ENCODE measurements around the gene HCLS1. TPM values are rescaled to one million over a fixed set of nuclear protein-coding genes. Genes with fewer than 3 reads are reported as not detected.

The HCLS1 gene
- total and polyA plus RNA-seq, 9 of the 15 experiments (the other 6 are each of a cell fraction or from before 2014, with no cell fraction given), result 4.8 to 34.1 (median 22.0) TPM

DNA sequence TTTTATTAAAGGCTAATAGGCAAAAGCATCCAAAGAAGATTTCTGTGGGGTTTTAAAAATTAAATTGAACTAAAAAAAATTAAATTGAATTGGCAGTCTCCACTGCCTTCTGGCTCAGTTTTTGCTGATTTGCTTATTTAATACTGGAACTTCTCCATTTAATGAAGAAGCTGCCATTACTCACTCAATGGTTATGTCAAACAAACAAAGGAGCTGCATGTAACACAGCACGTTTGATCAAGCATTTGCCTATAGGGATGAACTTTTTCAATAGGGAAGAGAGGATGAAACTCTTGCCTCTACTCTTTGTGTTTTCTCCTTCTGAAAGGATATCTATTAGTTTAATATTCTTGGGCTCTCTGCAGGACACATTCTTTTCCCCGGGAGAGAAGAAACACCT, 4.8 kb upstream of the HCLS1 start (continued):
- no peak for TF ChIP-seq ZNF764 (CRISPR knock-in tag; IDR thresholded peaks at IDR 0.05; ENCODE audit: low read depth)

DNA sequence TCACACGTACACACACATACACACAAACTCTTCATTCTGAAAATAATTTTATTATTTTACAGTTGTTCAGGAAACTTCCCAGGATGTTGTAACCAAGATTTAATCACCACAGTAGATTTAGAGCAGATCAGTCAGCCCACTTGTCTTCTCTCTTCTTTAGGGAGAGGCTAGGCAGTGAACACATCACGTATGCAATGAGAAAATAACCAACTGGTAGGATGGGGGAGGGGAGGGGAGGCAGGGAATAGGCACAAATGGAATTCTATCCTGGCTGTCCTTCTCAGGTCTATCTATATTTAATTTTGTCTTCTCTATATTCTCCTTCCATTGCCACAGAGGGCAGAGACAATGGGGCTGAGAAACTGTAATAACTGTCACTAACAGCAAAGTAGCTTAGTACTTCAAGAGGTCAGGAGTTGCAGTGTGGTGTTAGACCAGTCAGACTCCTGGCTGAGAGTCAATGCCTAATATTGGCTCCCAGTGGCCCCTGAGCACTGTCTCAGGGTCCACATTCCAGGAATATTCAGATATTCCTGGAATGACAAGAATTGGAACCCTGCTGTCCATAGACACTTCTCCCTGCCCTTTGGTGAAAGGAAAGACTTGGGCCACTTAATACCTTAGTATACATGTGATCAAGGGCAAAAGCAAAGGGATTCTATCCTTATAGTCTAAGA, 2.6 kb upstream of the HCLS1 start:
- no peak overlapping the region for H3K27ac ChIP-seq (ENCODE audit: extremely low read depth, low read depth, low read length)
- H4K20me1 ChIP-seq (replicated peaks; ENCODE audit: control insufficient read depth, insufficient read depth, low read length), result no peaks in the 10 kb centered on the region
- intact Hi-C loops (cut with micrococcal nuclease), result no loop called here
- no peak overlapping the region for H2AFZ ChIP-seq (ENCODE audit: low read depth, low read length)
- FAIRE-seq, result no peak
- H3K4me3 ChIP-seq, result no peak overlapping the region
- H3K36me3 ChIP-seq (ENCODE audit: control insufficient read depth, insufficient read depth, low read length), result peaks cover 26% of the 10 kb centered on the region; the same call in 2 of the 3 replicates
- H3K4me2 ChIP-seq (ENCODE audit: insufficient read depth, low read length), result no peak overlapping the region
- WGBS (ENCODE audit: insufficient coverage, low coverage, missing lambda C conversion rate), result 83% methylated on average over 1 of the region's 2 CpGs
- no peaks in the 10 kb centered on the region for H3K79me2 ChIP-seq (ENCODE audit: control insufficient read depth, insufficient read depth, low read length)
- ATAC-seq, result no peak
- no peaks in the 10 kb centered on the region for H3K9me3 ChIP-seq (replicated peaks; ENCODE audit: control insufficient read depth, insufficient read depth, low read depth, low read length)
- H3K9me1 ChIP-seq (ENCODE audit: control insufficient read depth, insufficient read depth, low read length), result no peaks in the 10 kb centered on the region
- H3K9ac ChIP-seq (ENCODE audit: insufficient read depth in 1 of 2, low read depth in 2 of 2, low read length in 2 of 2), result no peak overlapping the region
- CTCF ChIA-PET (ENCODE audit: low intra/inter-chr PET ratio), result no interaction called here
- no TSS peak for BruUV-seq (replicated peaks)
- H3K27me3 ChIP-seq (ENCODE audit: control insufficient read depth in 2 of 2, insufficient read depth in 2 of 2, low read length in 2 of 2), result no peaks in the 10 kb centered on the region
- TF ChIP-seq NR2C1 (IDR thresholded peaks at IDR 0.05) (no peak), NR2C1 (tag; IDR thresholded peaks at IDR 0.05) (no peak), PHTF2 (CRISPR knock-in tag; IDR thresholded peaks at IDR 0.05) (no peak), KLF1 (tag; IDR thresholded peaks at IDR 0.05) (no peak), RBM14 (IDR thresholded peaks at IDR 0.05; ENCODE audit: borderline replicate concordance, insufficient read depth, low read depth, low read length) (no peak), ZNF212 (CRISPR knock-in tag; IDR thresholded peaks at IDR 0.05) (no peak), PTTG1 (tag; IDR thresholded peaks at IDR 0.05; ENCODE audit: low read depth) (no peak)
- TF ChIP-seq, protein P1, sequence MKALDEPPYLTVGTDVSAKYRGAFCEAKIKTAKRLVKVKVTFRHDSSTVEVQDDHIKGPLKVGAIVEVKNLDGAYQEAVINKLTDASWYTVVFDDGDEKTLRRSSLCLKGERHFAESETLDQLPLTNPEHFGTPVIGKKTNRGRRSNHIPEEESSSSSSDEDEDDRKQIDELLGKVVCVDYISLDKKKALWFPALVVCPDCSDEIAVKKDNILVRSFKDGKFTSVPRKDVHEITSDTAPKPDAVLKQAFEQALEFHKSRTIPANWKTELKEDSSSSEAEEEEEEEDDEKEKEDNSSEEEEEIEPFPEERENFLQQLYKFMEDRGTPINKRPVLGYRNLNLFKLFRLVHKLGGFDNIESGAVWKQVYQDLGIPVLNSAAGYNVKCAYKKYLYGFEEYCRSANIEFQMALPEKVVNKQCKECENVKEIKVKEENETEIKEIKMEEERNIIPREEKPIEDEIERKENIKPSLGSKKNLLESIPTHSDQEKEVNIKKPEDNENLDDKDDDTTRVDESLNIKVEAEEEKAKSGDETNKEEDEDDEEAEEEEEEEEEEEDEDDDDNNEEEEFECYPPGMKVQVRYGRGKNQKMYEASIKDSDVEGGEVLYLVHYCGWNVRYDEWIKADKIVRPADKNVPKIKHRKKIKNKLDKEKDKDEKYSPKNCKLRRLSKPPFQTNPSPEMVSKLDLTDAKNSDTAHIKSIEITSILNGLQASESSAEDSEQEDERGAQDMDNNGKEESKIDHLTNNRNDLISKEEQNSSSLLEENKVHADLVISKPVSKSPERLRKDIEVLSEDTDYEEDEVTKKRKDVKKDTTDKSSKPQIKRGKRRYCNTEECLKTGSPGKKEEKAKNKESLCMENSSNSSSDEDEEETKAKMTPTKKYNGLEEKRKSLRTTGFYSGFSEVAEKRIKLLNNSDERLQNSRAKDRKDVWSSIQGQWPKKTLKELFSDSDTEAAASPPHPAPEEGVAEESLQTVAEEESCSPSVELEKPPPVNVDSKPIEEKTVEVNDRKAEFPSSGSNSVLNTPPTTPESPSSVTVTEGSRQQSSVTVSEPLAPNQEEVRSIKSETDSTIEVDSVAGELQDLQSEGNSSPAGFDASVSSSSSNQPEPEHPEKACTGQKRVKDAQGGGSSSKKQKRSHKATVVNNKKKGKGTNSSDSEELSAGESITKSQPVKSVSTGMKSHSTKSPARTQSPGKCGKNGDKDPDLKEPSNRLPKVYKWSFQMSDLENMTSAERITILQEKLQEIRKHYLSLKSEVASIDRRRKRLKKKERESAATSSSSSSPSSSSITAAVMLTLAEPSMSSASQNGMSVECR (CRISPR knock-in tag; IDR thresholded peaks at IDR 0.05), result no peak
- POLR2A ChIA-PET, result interaction anchor here (0.5 to 1.1 kb wide), 3 partner anchors 10 to 193 kb away, joined by 3 to 4 read pairs (median 3); partner anchors contain the start of gene GOLGB1
- DNase-seq (ENCODE audit: extremely low read depth in 1 of 4, low spot score in 3 of 4), result no peak
- in situ Hi-C loops (cut with MboI), result no loop called here
- H3K4me1 ChIP-seq (replicated peaks in 1 of 2; ENCODE audit: control insufficient read depth in 2 of 2, insufficient read depth in 2 of 2, low read length in 2 of 2), result peaks cover 0 to 5% of the 10 kb centered on the region in 2 experiments; a peak in 3 of 5 replicates
